K562 treated with DMSO at 1 percent for 12 hours (cell line): ENCODE results near the gene HOXA13. TPM values are rescaled to one million over a fixed set of nuclear protein-coding genes. Genes with fewer than 3 reads are reported as not detected.

Experiments used
- total RNA-seq: library from RNA; unstranded; fragments of 300-600 nt; gene quantifications from 2 replicates; pipeline ENCODE4 v1.2.3, GENCODE V29; 2022; ENCODE audit not compliant: insufficient read depth

HOXA13 gene
- total RNA-seq, result not detected in 2 replicates

GRCh38 chr7:27199849-27200760, at the start of gene HOXA13:
Gene HOXA13, minus strand, starts transcription at chr7:27200091. Its CDS starts 14 bp downstream, at chr7:27200077.

GRCh38 chr7:27242555-27243339, 42.9 kb upstream of the HOXA13 start, which contains the start of gene EVX1:
Gene EVX1, plus strand, starts transcription at chr7:27242802. Its CDS starts 229 bp downstream, at chr7:27243031.

DNA sequence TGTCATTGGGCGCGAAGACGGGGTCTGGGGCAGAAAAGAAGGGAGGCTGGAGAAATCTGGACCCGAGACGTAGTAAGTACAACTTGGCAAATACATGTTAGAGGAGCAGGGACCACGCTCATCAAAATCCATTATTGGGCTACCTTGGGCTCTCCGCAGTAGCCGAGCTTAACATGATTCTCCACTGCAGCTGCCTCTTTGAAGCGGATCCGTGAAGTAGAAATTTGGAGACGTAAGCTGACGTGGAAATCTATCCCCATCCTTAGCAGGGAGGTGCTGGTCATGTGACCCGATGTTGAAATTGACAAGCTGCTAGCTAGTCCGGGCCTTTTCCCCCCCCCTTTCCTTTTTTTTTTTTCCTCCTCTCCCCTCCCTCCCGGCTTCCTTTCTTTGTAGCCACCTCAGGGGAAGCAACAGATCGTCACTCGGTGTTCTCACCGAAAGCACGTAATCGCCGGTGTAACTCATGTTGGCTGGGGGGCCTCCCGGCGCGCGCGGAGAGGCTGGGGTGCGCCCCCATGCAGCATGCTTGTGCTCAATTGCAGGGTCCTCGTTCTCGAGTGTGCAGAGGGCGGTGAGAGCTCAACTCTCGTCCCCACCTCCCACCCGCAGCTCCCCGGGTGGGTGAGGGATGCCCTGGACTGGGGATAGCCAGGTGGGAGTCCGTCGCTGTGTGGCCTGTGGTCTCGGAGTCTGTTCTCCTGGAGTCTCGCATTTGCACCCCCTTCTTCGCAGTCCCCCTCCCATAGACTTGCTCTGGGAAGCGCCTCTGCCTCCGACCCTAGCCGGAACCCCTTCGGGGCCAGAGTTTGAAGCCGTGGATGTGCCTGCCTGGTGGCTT, 14.7 kb downstream of the HOXA13 start, which contains the start of gene HOXA11:
HOXA11 (minus strand) TSS at position 220 of the 841 bp plus-strand sequence; CDS start at position 132, 88 bp downstream.

GRCh38 chr7:27173956-27174873, 25.7 kb downstream of the HOXA13 start, which contains the start of gene HOXA10:
Gene HOXA10, minus strand, starts transcription at chr7:27174320. Its CDS starts 14 bp downstream, at chr7:27174306.

DNA sequence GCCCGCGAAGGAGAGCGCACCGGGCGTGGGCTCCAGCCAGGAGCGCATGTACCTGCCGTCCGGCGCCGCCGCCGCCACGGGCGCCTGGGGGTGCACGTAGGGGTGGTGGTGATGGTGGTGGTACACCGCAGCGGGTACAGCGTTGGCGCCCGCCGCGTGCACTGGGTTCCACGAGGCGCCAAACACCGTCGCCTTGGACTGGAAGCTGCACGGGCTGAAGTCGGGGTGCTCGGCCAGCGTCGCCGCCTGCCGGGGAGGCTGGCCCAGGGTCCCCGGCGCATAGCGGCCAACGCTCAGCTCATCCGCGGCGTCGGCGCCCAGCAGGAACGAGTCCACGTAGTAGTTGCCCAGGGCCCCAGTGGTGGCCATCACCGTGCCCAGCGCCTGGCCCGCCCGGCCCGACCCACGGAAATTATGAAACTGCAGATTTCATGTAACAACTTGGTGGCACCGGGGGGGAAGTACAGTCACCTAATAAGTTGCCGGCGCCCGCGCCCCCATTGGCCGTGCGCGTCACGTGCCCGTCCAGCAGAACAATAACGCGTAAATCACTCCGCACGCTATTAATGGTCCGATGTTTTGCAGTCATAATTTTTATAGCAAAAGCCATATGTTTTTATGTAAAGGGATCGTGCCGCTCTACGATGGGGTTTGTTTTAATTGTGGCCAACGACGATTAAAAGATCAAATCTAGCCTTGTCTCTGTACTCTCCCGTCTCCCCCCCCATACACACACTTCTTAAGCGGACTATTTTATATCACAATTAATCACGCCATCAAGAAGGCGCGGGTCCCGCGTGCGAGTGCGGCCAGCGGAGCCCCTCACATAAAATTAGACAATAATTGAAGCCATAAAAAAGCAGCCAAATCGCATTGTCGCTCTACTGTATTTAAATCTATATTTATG, 34.5 kb downstream of the HOXA13 start, which contains the start of gene HOXA9:
HOXA9 (minus strand) TSS at position 449 of the 907 bp plus-strand sequence; CDS start at position 369, 80 bp downstream.

GRCh38 chr7:27156508-27156898, 43.4 kb downstream of the HOXA13 start, which contains the start of gene HOXA7:
Gene HOXA7, minus strand, starts transcription at chr7:27156675. Its CDS starts 130 bp downstream, at chr7:27156545.

GRCh38 chr7:27151931-27152815, 47.7 kb downstream of the HOXA13 start, which contains the start of gene HOXA3:
Gene HOXA3, minus strand, starts transcription at chr7:27152583. Its CDS starts 41,943 bp downstream, at chr7:27110640.

GRCh38 chr7:27147199-27148030, 52.5 kb downstream of the HOXA13 start, which contains the start of gene HOXA6:
Gene HOXA6, minus strand, starts transcription at chr7:27147774. Its CDS starts 25 bp downstream, at chr7:27147749.

Other genes starting within 250 kb of the HOXA13 start
- gene HOXA1, start 104.1 kb downstream of the HOXA13 start, total RNA-seq, result not detected in 2 replicates
- not detected in 2 replicates for gene HOXA2, start 97.4 kb downstream of the HOXA13 start, total RNA-seq
- not detected in 2 replicates for gene HOXA4, start 69.3 kb downstream of the HOXA13 start, total RNA-seq
- not detected in 2 replicates for gene HOXA5, start 56.4 kb downstream of the HOXA13 start, total RNA-seq
- gene HOXA6, start 52.3 kb downstream of the HOXA13 start, total RNA-seq, result not detected in 2 replicates
- not detected in 2 replicates for gene HOXA3, start 47.5 kb downstream of the HOXA13 start, total RNA-seq
- gene HOXA7, start 43.4 kb downstream of the HOXA13 start, total RNA-seq, result not detected in 2 replicates
- not detected in 2 replicates for gene HOXA9, start 34.6 kb downstream of the HOXA13 start, total RNA-seq
- not detected in 2 replicates for gene HOXA10, start 25.8 kb downstream of the HOXA13 start, total RNA-seq
- not detected in 2 replicates for gene HOXA11, start 14.9 kb downstream of the HOXA13 start, total RNA-seq
- gene EVX1, start 42.7 kb upstream of the HOXA13 start, total RNA-seq, result not detected in 2 replicates